HEK293 (cell line): ENCODE measurements around the gene BANF2.

Source experiments
- CTCF ChIA-PET: fragments of 350-600 bp; formaldehyde crosslinking; extraction: SDS; loops from one replicate; lab custom pipeline; 2021; ENCODE audit warnings: antibody characterized with exemption; lab: Yijun Ruan, JAX
- POLR2A ChIA-PET: fragments of 300-600 bp; formaldehyde crosslinking; extraction: SDS; loops from one replicate; lab custom pipeline; 2020; ENCODE audit warnings: antibody characterized with exemption, inconsistent platforms; lab: Yijun Ruan, JAX
- H3K27ac ChIP-seq: fragments of 200-500 bp; sonication (Bioruptor generic); 2 replicates; pipeline ENCODE4 v1.5.1; 2014; ENCODE audit warnings: low read depth, low read length, control low read depth, inconsistent platforms; ENCODE audit errors: extremely low read depth
- H3K36me3 ChIP-seq, 2 experiments: fragments of 200-500 bp in 1 of 2; sonication (Bioruptor generic) in 1 of 2; 1 replicate in 1 of 2; 2 replicates in 1 of 2; pipeline ENCODE4 v1.5.1; 2014 to 2017; ENCODE audit warnings: inconsistent platforms in 2 of 2, low read length in 2 of 2; ENCODE audit not compliant: control insufficient read depth in 2 of 2, insufficient read depth in 1 of 2
- H3K4me1 ChIP-seq: fragments of 200-500 bp; sonication (Bioruptor generic); 2 replicates; pipeline ENCODE4 v1.5.1; 2014; ENCODE audit warnings: mild to moderate bottlenecking, low read length, inconsistent platforms; ENCODE audit not compliant: control insufficient read depth, insufficient read depth
- H3K4me3 ChIP-seq: 2 replicates; pipeline ENCODE4 v1.5.1; 2011; ENCODE audit warnings: low read depth, mild to moderate bottlenecking, control low read depth, low read length, moderate library complexity
- H3K9me3 ChIP-seq: fragments of 200-500 bp; sonication (Bioruptor generic); 2 replicates; pipeline ENCODE4 v1.5.1; 2014; ENCODE audit warnings: low read depth, low read length, inconsistent platforms; ENCODE audit not compliant: control insufficient read depth, insufficient read depth
- FEZF1 ChIP-seq: fragments of 450-650 bp; formaldehyde crosslinking; IDR thresholded peaks from 2 replicates; pipeline ENCODE4 v1.5.1; 2016; ENCODE audit warnings: missing biosample characterization, missing genetic modification characterization
- KLF16 ChIP-seq: fragments of 450-650 bp; formaldehyde crosslinking; IDR thresholded peaks from 2 replicates; pipeline ENCODE4 v1.5.1; 2017; ENCODE audit warnings: missing biosample characterization, missing genetic modification characterization
- MZF1 ChIP-seq: fragments of 450-650 bp; formaldehyde crosslinking; IDR thresholded peaks from 2 replicates; pipeline ENCODE4 v1.5.1; 2017; ENCODE audit warnings: missing biosample characterization, missing genetic modification characterization, borderline replicate concordance
- RBAK ChIP-seq: fragments of 450-650 bp; formaldehyde crosslinking; IDR thresholded peaks from 2 replicates; pipeline ENCODE4 v1.5.1; 2016; ENCODE audit warnings: missing biosample characterization, missing genetic modification characterization
- SP2 ChIP-seq: fragments of 450-650 bp; formaldehyde crosslinking; IDR thresholded peaks from 2 replicates; pipeline ENCODE4 v1.5.1; 2016; ENCODE audit warnings: missing biosample characterization, missing genetic modification characterization
- ZBTB20 ChIP-seq: fragments of 450-650 bp; formaldehyde crosslinking; IDR thresholded peaks from 2 replicates; pipeline ENCODE4 v1.5.1; 2016; ENCODE audit warnings: missing biosample characterization, missing genetic modification characterization
- ZNF174 ChIP-seq: fragments of 450-650 bp; formaldehyde crosslinking; IDR thresholded peaks from 2 replicates; pipeline ENCODE4 v1.5.0; 2017; ENCODE audit warnings: missing biosample characterization, mild to moderate bottlenecking, missing genetic modification characterization
- ZNF280D ChIP-seq: fragments of 450-650 bp; formaldehyde crosslinking; IDR thresholded peaks from 2 replicates; pipeline ENCODE4 v1.5.1; 2016; ENCODE audit warnings: missing biosample characterization, missing genetic modification characterization
- ZNF311 ChIP-seq: fragments of 450-650 bp; formaldehyde crosslinking; IDR thresholded peaks from 2 replicates; pipeline ENCODE4 v1.5.1; 2017; ENCODE audit warnings: missing biosample characterization, missing genetic modification characterization, borderline replicate concordance
- ZNF394 ChIP-seq: fragments of 450-650 bp; formaldehyde crosslinking; IDR thresholded peaks from 2 replicates; pipeline ENCODE4 v1.5.1; 2016; ENCODE audit warnings: missing biosample characterization, missing genetic modification characterization, mild to moderate bottlenecking, moderate library complexity, borderline replicate concordance
- ZNF426 ChIP-seq: fragments of 450-650 bp; formaldehyde crosslinking; IDR thresholded peaks from 2 replicates; pipeline ENCODE4 v1.5.1; 2017; ENCODE audit warnings: missing biosample characterization, missing genetic modification characterization, mild to moderate bottlenecking, inconsistent platforms, moderate library complexity
- ZNF510 ChIP-seq: fragments of 450-650 bp; formaldehyde crosslinking; IDR thresholded peaks from 2 replicates; pipeline ENCODE4 v1.5.1; 2018; ENCODE audit warnings: mild to moderate bottlenecking, missing genetic modification characterization, missing biosample characterization; ENCODE audit not compliant: insufficient replicate concordance
- ZNF521 ChIP-seq: fragments of 450-650 bp; formaldehyde crosslinking; IDR thresholded peaks from 2 replicates; pipeline ENCODE4 v1.5.1; 2017; ENCODE audit warnings: missing biosample characterization, mild to moderate bottlenecking, missing genetic modification characterization
- ZNF596 ChIP-seq: fragments of 450-650 bp; IDR thresholded peaks from 2 replicates; pipeline ENCODE4 v1.5.0; 2018; ENCODE audit warnings: missing biosample characterization, mild to moderate bottlenecking, missing genetic modification characterization, moderate library complexity
- ZNF610 ChIP-seq: fragments of 450-650 bp; formaldehyde crosslinking; IDR thresholded peaks from 2 replicates; pipeline ENCODE4 v1.5.1; 2016; ENCODE audit warnings: missing biosample characterization, missing genetic modification characterization, borderline replicate concordance
- ZNF626 ChIP-seq: fragments of 450-650 bp; sonication (Bioruptor Pico); formaldehyde crosslinking; IDR thresholded peaks from 2 replicates; pipeline ENCODE4 v1.5.1; 2018; ENCODE audit warnings: missing biosample characterization, missing genetic modification characterization, inconsistent platforms
- ZNF670 ChIP-seq: fragments of 450-650 bp; formaldehyde crosslinking; IDR thresholded peaks from 2 replicates; pipeline ENCODE4 v1.5.1; 2016; ENCODE audit warnings: missing biosample characterization, missing genetic modification characterization, low read depth
- TF ChIP-seq, protein P1 (sequence below): fragments of 450-650 bp; formaldehyde crosslinking; IDR thresholded peaks from 2 replicates; pipeline ENCODE4 v1.5.1; 2016; ENCODE audit warnings: missing biosample characterization, missing genetic modification characterization

The BANF2 gene

DNA sequence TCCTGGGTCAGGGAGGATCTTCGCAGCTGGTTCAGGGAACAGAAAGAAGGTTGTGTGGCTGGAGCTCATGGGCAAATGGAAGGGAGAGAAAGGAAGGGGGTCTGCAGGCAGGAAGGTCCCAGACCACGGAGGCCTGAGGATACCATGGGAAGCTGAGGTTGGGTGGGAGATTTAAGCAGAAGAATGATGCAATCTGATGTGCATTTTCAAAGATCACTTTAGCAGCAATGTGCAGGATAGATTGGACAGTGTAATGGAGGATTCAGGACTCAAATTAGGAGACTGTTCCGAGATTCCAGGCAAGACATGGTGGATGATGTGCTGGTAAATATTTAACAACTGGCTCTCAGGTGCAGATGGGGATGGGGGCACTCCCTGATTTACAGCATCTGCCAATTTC lies 12.0 kb upstream of the BANF2 start:
- no peaks in the 10 kb centered on the region for H3K36me3 ChIP-seq
- POLR2A ChIA-PET, result no interaction called here
- H3K4me3 ChIP-seq, result no peak overlapping the region
- CTCF ChIA-PET, result no interaction called here
- H3K9me3 ChIP-seq, result peaks cover 2% of the 10 kb centered on the region; the same call in 1 of the 2 replicates
- H3K27ac ChIP-seq, result no peak overlapping the region
- TF ChIP-seq ZNF280D (tag by site-specific recombination), result no peak
- TF ChIP-seq ZNF626 (tag by site-specific recombination), result no peak
- TF ChIP-seq RBAK (tag by site-specific recombination), result no peak
- no peak for TF ChIP-seq ZNF596 (tag by site-specific recombination)
- TF ChIP-seq ZNF521, result no peak
- no peak for TF ChIP-seq ZBTB20 (tag by site-specific recombination)
- TF ChIP-seq SP2, result no peak
- TF ChIP-seq, protein P1, sequence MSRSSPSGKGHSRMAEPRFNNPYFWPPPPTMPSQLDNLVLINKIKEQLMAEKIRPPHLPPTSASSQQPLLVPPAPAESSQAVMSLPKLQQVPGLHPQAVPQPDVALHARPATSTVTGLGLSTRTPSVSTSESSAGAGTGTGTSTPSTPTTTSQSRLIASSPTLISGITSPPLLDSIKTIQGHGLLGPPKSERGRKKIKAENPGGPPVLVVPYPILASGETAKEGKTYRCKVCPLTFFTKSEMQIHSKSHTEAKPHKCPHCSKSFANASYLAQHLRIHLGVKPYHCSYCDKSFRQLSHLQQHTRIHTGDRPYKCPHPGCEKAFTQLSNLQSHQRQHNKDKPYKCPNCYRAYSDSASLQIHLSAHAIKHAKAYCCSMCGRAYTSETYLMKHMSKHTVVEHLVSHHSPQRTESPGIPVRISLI (tag by site-specific recombination), result no peak
- no peak for TF ChIP-seq ZNF426
- no peak for TF ChIP-seq ZNF174 (tag by site-specific recombination)
- no peak for TF ChIP-seq ZNF610 (tag by site-specific recombination)
- no peak for TF ChIP-seq KLF16 (tag by site-specific recombination)
- TF ChIP-seq MZF1, result no peak
- TF ChIP-seq, all 188 proteins: peak for 0
- no peaks in the 10 kb centered on the region for H3K4me1 ChIP-seq

GRCh38 chr20:17688965-17689364 lies 10.8 kb upstream of the BANF2 start:
- ChIA-PET CTCF (interaction anchor here (0.6 kb wide), 1 partner anchor 147 kb away, joined by 3 read pairs; no protein-coding TSS in a partner anchor), POLR2A (no interaction called here)
- H3K27ac ChIP-seq, result no peak overlapping the region
- no peak overlapping the region for H3K4me3 ChIP-seq
- no peaks in the 10 kb centered on the region for H3K36me3 ChIP-seq
- peaks cover 2% of the 10 kb centered on the region; the same call in 1 of the 2 replicates for H3K9me3 ChIP-seq
- H3K4me1 ChIP-seq, result no peaks in the 10 kb centered on the region
- TF ChIP-seq ZNF394 (tag by site-specific recombination) (no peak), ZNF280D (tag by site-specific recombination) (no peak), ZNF670 (tag by site-specific recombination) (no peak), ZNF311 (no peak), ZNF510 (no peak), FEZF1 (tag by site-specific recombination) (no peak)
